HG03196 (cell line): ENCODE measurements around the gene ADAM19.
A peak's percentile ranks its signal among the peaks of the same experiment; 100 is the strongest.

ENCODE experiments used
- ATAC-seq: cut with Tn5 transposase; IDR thresholded peaks from one replicate; pipeline ENCODE4 v1.9.1; 2021; ENCODE audit not compliant: unreplicated experiment

ADAM19 gene

DNA sequence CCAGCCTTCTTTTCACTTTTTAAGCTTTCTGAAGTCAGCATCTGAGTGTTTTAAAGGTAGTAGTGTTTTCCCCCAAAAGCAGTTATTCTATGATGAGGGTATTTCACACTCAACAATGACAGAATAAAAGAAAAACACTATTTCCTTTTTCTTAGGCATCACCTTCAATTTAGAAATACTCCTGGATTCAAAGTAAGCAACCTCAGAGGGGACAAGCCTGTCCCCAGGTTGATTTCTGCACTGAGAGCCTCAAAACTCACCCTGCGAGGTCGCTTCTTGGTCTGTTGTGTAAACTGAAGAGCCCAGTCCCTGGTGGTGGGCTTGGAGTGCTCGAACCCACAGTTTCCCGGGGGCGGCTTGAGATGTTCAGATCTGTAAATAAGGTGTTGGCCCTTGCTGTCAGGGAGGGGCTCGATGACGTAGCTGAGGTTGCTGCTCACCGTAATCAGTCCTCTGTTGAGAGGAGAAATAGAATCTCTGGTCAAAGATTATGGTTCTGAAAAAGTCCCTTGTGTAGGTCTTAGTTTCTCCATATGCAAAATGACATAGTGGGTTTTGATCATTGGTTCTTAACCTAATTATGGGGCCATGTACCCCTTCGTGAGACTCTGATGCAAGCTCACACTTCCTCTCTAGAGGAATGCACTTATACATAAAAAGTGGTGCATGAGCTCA, 55.9 kb downstream of the ADAM19 start:
- ATAC-seq = no peak

DNA sequence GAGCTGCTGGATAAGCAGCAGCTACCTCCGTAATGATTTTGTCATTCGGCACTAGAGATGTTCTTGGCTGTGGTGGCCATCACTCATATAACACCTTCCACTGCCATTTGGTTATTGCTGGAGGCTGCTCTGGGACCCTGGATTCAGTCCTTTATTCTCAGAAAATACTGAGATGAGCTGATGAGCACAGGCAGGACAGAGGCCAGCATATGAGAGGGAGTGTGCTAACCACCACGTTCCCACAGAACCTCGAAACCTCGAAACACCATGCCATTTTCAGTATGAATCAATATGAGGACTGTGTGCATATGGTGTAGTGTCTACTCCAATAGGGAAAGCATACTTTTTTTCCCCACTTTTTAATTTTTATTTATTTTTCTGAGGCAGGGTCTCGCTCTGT, 56.6 kb downstream of the ADAM19 start:
- ATAC-seq = peak; percentile 70

DNA sequence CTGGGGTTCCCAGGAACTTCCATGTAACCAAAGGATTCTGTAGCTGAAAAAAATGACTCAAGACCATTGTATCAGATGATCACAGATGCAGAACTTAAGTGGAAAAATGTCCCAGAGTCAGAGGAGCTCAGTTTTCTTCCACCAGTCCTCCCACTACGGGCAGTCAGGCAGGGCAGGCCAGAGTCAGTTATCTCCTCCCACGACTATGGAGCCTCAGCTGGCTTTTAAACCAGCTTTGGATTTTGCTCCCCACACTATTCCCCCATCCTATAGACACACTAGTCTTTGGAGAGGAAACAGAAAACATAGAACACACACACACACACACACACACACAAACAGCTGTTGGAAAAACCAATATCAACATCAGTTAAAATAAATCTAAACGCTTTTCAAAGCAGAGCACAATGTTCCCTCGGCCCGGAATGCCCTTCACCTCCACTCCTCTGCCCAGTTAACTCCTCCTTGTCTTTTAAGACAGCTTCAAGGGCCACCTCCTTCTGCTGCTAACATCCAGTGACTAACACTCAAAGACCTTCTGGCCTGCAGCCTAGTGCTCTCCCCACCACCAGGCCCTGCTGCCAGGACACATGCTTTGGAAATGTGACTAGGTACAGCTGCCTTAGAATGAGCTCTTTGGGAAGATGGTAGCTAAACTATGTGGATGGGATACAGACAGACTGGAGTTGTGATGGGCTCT, 58.8 kb downstream of the ADAM19 start:
- no peak for ATAC-seq

DNA sequence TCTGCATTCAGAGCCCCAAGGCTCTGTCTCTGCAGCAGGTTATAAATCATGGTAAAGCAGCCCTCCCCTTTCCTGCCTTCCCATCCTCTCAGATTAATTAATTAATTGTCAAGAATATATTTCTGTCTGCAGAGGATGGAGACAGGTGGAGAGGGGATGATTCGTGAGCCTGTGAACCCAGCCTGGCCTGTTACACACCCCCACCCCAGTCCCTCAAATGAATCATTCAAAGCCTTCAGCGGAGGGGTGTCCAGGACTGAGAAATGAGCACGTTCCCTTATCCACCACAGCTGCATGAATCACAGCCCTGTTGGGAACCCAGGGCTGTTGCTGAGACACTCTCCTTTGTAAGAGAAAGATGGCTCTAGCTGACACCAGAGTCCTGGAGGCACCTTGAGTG, 59.6 kb downstream of the ADAM19 start:
- no peak for ATAC-seq

DNA sequence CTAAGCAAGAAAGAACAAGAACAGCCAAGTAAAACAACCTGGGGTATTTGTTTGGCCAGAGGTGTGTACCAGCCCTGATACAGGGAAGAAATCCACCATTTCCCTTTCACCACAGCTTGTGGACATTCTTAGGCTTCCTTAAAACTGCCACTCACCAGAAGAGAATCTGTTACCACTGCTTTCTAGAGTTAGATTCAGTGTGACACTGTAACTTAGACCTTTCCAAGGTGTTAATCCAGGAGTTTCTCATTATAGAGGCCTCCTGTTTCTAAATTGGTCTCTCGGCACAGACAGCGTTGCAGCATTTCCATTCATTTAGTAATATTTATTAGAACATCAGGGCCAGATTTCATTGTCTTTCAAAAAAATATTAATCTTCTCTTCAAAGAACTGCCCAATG, 60.6 kb downstream of the ADAM19 start:
- ATAC-seq = no peak

DNA sequence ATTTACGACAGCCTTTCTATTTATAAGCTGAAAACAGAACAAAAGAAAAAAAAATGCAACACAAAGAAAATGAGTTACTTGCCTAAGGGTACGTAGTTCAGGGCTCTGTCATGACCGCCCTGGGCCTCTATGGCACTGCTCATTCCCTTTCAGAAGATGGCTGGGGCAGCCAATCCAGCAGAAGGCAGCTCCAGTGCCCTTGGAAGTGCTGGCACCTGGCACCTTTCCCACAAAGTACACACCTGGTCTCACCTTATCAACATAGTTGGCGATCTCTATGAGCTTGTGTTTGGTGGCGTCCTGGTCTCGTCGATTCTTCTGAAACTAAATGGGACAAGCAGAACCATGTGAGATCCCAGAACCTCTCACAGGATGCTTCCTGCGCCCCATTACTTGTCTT, 62.4 kb downstream of the ADAM19 start:
- no peak for ATAC-seq

DNA sequence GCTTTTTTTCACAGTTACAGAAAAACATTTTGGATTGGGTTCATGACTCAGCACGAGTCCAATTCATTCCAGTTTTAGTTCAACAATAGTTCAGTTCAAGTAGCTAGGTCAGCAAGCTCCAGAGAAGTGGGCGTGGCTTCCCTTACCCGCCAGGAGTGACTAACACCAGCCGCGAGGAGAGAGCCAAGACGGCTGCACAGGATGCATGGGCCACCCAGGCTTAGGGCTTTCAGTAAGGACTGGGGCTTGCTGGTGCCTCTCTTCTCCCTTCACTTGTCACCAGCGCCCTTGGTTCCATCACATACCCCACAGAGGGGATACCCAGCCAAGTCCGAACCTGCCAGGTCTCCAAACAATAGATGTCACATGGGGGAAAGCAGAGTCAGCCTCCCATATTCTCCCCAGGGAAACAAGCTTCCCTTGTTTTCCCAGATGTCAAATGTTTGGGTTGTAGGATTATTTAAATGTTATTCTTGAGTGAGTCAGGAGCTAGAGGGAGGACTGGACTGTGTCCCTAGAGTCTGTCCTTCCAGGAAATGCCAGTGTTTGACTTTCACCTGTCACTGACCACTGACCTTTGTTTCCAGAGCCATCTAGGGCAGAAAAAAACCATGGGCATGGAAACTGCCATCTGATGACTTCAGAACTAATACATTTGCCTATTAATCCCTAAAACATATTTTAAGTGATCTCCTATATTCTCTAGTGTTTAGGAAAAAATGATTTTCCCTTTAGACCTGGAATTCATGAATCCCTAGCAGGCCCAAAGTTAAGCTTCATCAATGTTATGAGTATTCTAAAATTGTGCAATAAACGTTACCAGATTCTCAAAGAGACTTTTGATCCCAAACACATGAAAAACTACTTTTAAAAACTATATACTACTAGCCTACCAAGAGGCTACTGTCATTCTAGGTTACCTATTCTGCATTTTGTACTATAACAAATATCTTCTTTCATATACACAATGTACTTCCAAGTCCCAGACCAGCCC, 63.6 kb downstream of the ADAM19 start:
- ATAC-seq = no peak

DNA sequence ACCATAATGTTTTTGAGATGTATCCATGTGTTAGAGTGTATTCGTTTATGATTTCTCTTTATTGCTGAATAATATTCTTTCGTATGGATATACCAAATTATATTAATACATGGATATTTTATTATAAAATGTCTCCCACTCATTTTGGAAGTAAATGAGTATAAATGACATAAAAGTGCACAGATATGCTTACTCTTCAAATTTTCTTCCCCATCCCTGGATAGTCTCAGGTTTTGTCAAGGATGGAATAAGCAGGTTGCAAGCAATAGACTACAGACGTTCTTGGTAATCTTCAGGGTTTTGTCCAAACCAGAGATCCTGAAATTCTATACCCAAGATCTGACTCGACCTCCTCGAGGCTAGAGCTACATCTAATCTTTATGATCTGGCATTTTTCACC, 64.9 kb downstream of the ADAM19 start:
- no peak for ATAC-seq

DNA sequence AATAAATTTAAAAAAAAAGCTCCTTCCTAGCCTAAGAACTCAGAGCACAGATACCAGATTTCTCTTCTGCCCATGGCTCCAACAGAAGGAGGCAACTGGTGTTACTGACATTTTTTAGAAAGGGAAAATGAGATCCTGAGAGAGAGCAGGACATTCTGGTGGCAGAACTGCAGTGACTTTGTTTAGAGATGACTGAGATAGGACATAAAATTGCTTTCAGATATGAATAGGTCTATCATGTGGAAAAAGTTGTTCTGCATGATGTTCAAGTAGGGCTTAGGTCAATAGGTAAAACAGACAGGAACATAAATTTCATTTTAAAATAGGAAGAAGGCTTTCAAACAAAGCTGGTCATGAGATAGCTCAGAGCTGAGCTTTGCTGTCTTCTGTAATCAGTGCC, 66.0 kb downstream of the ADAM19 start:
- ATAC-seq = no peak

DNA sequence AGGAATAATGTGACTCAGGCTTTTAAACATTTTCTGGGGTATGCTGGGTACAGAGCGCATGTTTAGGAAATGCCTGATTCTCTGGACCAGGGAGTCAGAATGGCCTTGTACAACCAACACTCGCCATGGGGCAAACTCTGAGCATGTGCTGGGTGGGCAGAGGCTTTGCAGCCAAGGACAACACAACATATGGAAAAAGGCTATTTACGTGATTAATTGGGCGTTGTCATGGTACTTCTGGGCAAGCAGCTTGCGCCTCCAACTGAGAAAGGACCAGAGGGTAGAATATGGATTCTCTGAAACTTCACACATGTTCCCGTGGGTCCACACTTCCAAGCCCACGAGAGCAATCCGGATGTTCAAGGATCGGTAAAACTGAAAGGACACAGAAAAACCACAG, 66.5 kb downstream of the ADAM19 start:
- ATAC-seq = no peak

DNA sequence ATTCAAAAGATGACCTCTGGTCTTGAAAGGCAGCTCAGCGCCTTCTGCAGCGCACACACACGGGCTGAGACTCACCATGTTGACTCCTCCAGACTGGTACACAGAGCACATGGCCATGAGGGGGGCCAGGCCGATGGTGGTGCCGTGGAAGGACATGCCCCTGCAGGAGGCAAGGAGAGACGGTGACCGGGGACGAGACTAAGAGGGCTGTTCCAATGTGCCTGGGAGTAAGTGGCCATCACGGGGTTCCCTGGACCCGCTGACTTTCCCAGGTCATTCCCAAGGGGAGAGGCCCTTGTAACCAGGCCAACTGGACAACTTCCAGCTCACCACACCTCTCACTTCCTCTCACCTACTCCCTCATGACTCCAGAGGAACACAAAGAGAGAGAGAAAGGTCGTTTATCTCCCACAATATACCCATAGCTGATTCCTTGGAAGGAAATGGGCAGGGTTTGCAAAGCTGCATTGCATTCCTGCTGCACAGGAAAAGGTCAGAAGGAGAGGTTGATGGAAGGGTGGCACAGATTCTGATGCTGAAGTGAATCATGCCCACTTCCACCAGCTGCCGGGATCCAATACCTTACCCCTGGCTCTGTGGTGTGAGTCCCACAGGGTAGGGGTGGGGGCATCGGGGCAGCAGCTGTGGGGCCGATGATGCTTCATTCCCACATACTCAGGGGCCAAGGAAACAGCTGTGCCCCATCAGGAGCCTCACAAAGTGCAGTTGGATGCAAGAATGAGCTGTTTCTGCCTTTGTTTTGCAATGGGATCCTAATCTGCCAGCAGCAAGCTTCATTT, 68.4 kb downstream of the ADAM19 start:
- no peak for ATAC-seq

DNA sequence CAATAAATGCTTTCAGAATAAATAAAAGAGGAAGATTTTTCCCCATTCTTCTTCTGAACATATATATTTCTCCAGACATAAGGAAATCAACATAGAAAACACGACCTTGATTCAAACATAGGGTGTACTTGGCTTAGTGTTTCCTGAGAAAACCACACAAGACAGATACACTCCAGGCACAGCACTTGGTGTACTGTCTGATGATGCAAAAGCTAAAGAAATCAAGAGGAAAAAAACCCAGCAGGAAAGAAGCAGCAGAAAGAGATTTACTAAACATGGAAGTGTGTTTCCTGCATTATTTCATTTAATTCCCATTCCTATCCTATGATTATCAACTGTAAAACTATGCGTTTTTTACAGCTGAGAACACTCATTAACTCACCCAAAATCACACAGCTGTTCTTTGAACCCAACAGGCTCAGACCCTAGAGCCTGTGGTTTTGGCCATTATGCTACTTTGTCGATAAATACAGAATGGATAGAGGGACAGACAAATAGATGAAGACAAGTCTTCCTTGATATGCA, 69.4 kb downstream of the ADAM19 start:
- ATAC-seq = no peak

DNA sequence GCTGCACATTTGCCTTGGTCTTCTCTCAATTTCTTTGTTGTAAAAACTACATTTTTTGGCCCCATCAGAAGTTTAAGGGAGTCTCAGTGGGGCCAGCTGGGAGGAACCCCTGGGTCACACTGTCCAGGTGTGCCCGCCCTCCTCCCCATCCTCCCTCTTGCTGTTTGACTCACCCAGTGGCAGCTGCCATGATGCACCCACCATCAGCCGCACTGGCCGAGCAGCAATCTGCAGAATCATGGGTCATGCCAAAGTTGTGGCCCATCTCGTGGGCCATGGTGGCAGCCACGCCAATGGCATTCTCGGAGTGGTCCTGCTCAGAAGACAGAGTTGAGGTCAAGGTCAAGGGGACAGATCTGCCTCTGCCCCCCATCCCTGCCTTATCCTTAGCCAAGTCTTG, 70.1 kb downstream of the ADAM19 start:
- ATAC-seq = no peak

DNA sequence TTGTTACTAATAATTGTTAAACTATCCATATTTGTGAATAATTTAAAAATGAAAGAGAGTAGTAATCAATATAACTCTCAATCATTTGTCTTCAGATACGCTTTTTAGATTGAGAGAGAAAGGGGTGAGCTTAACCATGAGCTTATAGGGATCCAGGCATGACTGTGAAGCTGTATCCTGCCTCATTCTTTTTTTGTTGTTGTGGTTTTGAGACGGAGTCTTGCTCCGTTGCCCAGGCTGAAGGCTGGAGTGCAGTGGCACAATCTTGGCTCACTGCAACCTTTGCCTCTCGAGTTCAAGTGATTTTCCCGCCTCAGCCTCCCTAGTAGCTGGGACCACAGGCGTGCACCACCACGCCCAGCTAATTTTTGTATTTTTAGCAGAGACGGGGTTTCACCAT, 71.5 kb downstream of the ADAM19 start:
- ATAC-seq = no peak

DNA sequence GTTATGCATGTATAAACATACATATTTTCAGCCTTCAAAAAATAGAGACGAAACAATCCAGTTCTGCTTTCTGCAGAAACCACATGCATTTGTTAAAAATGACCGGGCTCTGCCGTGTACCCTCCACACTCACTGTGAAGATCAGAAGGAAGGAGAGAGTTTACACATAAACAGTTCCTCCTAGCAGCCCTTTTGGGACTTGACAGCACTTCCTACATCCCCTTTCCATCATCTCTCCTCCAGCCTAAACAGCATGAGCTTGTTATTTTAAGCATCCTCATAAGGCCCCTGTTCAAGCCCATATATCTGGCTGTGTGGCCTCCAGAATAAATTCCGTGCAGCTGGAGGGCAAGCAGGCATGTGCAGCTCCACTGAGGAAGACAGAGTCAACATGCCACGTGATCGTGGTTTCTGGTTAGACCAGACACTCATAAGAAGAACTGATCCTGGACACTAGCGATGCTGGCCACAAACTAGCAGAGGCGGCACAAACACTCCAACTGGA, 73.4 kb downstream of the ADAM19 start:
- peak; percentile 69 for ATAC-seq

DNA sequence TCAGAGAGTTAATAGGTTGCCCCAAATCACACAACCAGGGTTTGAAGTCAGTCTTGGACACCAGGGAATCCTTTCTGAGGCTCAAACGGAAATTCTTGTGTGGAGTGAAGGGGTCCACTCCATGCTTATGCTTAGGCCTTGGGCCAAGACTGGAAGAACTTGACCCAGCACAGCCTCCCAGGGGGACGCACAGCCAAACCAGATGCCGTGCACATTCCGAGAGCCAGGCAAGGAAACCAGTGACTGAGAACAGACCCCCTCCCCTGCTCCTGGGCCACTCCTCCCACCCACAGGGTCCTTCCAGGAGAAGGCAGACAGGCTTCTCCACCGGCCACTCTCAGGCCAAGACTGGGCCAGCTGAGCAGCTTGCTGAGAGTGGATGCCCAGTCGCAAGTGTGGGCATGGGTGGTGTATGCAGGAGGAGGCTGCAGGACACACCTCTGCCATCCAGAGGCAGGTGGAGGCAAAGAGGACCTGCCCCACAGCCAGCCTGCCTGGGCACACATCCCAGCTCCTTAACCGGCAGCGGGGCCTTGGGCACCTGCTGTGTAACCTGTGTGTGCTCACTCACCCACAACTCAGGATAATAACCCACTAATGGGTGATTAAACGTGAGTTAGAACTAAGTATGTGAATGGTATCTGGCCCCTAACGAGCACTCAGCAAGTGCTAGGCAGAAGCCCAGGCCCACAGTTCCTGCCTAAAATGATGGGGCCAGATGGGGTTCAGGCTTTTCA, 77.5 kb downstream of the ADAM19 start:
- ATAC-seq = no peak

DNA sequence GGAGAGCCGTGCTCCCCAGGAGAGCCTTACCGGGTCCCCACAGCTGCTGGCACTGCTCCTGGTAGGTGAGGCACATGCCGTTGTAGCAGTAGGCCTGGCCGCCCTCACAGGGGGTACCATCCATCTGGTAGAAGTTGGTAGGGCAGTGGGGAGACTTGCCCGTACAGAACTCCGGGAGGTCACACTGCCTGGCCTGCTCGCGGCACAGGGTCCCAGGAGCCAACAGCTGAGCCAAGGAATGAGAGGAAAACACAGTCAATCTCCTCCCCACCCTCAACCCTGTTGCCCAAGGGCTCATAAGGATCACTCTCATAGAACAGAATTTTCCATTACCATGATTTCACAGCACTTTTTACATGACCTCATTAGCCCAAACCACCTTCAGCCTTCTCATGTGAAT, 78.7 kb downstream of the ADAM19 start:
- ATAC-seq = no peak

DNA sequence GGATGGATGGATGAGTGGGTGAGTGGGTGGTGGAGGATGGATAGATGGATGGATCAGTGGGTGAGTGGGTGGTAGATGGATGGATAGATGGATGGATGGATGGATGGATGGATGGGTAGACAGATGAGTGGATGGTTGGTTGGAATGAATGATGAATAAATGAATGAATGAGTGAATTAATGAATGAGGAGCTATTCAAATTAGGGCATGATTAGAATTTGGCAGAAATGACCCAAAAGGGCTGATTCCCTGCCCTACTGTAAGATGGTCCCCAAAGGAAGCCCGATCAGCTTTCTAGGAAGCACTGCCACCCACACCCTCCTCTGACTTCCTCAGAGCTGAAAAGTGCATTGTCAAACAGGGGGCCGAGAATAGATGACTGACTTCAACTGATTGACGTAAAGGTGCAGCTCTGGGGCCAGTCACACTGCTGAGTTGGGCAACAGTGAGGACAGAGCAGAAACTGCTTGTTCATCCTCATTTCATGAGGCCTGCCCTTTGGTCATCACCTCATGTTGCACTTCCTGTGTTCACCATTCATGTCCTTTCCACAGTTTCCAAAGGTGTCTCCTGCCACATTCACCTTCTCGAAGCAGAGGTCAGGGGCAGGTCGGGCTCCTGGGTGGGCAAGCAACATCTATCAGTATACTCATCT, 81.3 kb downstream of the ADAM19 start:
- ATAC-seq = no peak

DNA sequence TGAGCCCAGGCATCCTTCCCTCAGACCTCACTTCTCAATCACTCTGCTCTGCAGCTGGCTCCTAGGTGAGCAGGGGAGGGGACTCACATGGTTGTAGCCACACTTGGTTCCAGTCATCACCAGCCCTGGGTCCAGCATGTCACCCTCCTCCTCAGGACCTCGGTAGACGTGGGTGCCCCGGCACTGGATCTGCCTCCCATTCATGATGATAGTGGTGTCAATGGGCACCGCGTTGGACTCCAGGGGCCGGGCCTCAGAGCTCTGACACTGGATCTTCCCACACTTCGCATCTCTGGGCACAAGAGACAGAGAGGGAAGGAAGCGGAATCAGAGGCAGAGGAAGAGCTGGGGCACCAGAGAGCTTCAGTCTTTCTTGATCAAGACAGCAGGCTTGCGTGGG, 82.7 kb downstream of the ADAM19 start:
- ATAC-seq = no peak
